Common myeloid progenitor, CD34-positive (primary cell): ENCODE results near the gene VAPA.
A peak's percentile ranks its signal among the peaks of the same experiment; 100 is the strongest.

Experiments
- CTCF ChIA-PET: fragments of 350-600 bp; sonication (Branson Sonifier 250); formaldehyde crosslinking; loops from one replicate; lab custom pipeline; 2021; ENCODE audit warnings: antibody characterized with exemption; lab: Charles Lee
- POLR2A ChIA-PET: fragments of 350-600 bp; sonication (Branson Sonifier 250); formaldehyde crosslinking; loops from one replicate; lab custom pipeline; 2021; ENCODE audit warnings: antibody characterized with exemption; lab: Charles Lee
- DNase-seq, 3 donors: peaks; one replicate each; pipeline versions ENCODE4 v3.0.0 to v3.0.0-alpha.2; 2013
- H3K27ac ChIP-seq, 2 experiments: 1 replicate in 1 of 2; 2 replicates in 1 of 2; pipeline ENCODE4 v1.7.0; 2013; ENCODE audit warnings: inconsistent platforms in 2 of 2, low read length in 2 of 2, mild to moderate bottlenecking in 2 of 2, low read depth in 1 of 2, moderate library complexity in 1 of 2; ENCODE audit not compliant: severe bottlenecking in 2 of 2, insufficient read depth in 1 of 2, poor library complexity in 1 of 2
- H3K27me3 ChIP-seq, 5 experiments: replicated peaks in 2 of 5; 1 replicate in 3 of 5; 2 replicates in 2 of 5; pipeline versions ENCODE4 v1.6.1 to v1.7.0; 2013; ENCODE audit warnings: low read length in 4 of 5, mild to moderate bottlenecking in 2 of 5, moderate library complexity in 2 of 5, inconsistent platforms in 1 of 5; ENCODE audit not compliant: insufficient read depth in 5 of 5, control insufficient read depth in 4 of 5
- H3K36me3 ChIP-seq, 4 experiments: 1 replicate in 2 of 4; 2 replicates in 2 of 4; pipeline versions ENCODE4 v1.6.1 to v1.7.0; 2013; ENCODE audit warnings: low read length in 3 of 4, control low read depth in 1 of 4, mild to moderate bottlenecking in 1 of 4; ENCODE audit not compliant: control insufficient read depth in 4 of 4, insufficient read depth in 4 of 4
- H3K4me1 ChIP-seq, 4 experiments: 1 replicate in 3 of 4; 2 replicates in 1 of 4; pipeline versions ENCODE4 v1.6.1 to v1.7.1; 2013; ENCODE audit warnings: low read length in 3 of 4, mild to moderate bottlenecking in 3 of 4, control low read depth in 1 of 4, inconsistent platforms in 1 of 4, moderate library complexity in 1 of 4; ENCODE audit not compliant: control insufficient read depth in 4 of 4, insufficient read depth in 4 of 4; ENCODE audit errors: control extremely low read depth in 1 of 4
- H3K4me3 ChIP-seq, 7 experiments: 1 replicate in 4 of 7; 2 replicates in 3 of 7; pipeline versions ENCODE4 v1.5.1 to v1.7.0; 2013; ENCODE audit warnings: mild to moderate bottlenecking in 7 of 7, low read length in 6 of 7, moderate library complexity in 6 of 7, inconsistent platforms in 2 of 7, low read depth in 2 of 7, control low read depth in 1 of 7; ENCODE audit not compliant: insufficient read depth in 4 of 7, control insufficient read depth in 1 of 7; ENCODE audit errors: extremely low read depth in 1 of 7
- H3K9me3 ChIP-seq, 5 experiments: 1 replicate in 4 of 5; 2 replicates in 1 of 5; pipeline versions ENCODE4 v1.6.1 to v1.7.1; 2013; ENCODE audit warnings: low read length in 4 of 5, mild to moderate bottlenecking in 2 of 5, inconsistent platforms in 1 of 5, low read depth in 1 of 5, moderate library complexity in 1 of 5; ENCODE audit not compliant: control insufficient read depth in 4 of 5, insufficient read depth in 2 of 5; ENCODE audit errors: control extremely low read depth in 1 of 5
- WGBS: methylation state at CpG from one replicate; pipeline ENCODE4 v1.1.5; 2013; ENCODE audit not compliant: insufficient coverage; 5-methylcytosine and 5-hydroxymethylcytosine counted together

VAPA gene

GRCh38 chr18:9951022-9951859 lies 37.4 kb downstream of the VAPA start:
- Histone ChIP-seq H3K27me3 (no peaks in the 10 kb centered on the region), H3K9me3 (no peaks in the 10 kb centered on the region), H3K36me3 (peaks cover 13 to 62% (median 34%) of the 10 kb centered on the region in 4 experiments), H3K4me1 (peaks cover 0 to 22% (median 4%) of the 10 kb centered on the region in 4 experiments), H3K4me3 (no peak overlapping the region), H3K27ac (no peak overlapping the region)
- DNase-seq, result peak; percentile 75 to 80 (median 79)
- CTCF ChIA-PET, result interaction anchor here (0.7 to 3.0 kb wide), 22 partner anchors 9 to 377 kb away, joined by 3 to 17 read pairs (median 5); no protein-coding TSS in a partner anchor
- WGBS, result 94% methylated on average over 5 of the region's 9 CpGs
- POLR2A ChIA-PET, result interaction anchor here (0.9 kb wide), 1 partner anchor 36 kb away, joined by 3 read pairs; no protein-coding TSS in a partner anchor

DNA sequence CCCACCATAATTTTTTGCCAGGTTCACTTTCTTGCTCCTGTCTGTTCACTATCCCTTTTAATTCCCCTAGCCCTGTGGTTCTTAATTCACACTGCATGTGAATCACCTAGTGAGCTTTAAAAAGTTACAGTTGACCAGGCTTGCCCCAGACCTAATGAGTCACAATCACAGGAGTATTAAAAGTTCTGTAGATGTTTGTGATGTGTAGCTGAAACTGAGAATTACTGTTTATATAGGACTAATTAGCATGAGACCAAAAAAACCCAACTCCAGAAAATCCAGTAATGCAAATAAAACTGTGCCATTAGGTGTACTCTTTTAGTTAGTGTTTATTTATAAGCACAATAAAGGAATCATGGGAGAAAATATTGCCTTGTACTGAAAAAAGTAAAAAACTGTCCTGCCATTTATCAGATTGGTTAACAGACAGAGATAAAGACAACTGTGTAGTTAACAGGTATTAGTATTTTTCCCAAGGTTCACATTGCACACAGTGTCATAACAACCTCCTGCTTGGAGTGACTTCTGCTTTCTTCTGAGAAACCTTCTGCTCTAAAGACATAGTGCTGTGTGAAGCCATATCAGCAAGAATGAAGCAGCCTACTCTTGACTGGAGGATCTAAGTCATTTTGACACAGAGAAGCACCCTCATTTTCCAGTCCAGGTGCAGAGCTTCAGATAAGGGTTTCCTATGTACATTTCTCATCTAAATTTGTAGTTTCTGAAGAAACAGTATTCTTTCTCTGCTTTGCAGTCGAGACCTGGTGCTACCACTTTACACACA lies 39.0 kb downstream of the VAPA start:
- Histone ChIP-seq H3K4me1 (peaks cover 0 to 22% (median 4%) of the 10 kb centered on the region in 4 experiments), H3K27me3 (no peaks in the 10 kb centered on the region), H3K27ac (peak overlapping the region in 1 of 2 experiments; percentile 39), H3K4me3 (no peak overlapping the region), H3K36me3 (peaks cover 11 to 47% (median 25%) of the 10 kb centered on the region in 4 experiments), H3K9me3 (no peaks in the 10 kb centered on the region)
- 100% methylated on average over 1 of the region's 1 CpG for WGBS
- POLR2A ChIA-PET, result no interaction called here
- CTCF ChIA-PET, result interaction anchor here (0.6 to 1.2 kb wide), 2 partner anchors 11 to 285 kb away, joined by 3 read pairs; no protein-coding TSS in a partner anchor
- peak in 2 of 3 donors; percentile 50 to 69 for DNase-seq

GRCh38 chr18:9958861-9959399 lies 45.1 kb downstream of the VAPA start:
- Histone ChIP-seq H3K4me3 (no peak overlapping the region), H3K9me3 (no peaks in the 10 kb centered on the region), H3K27ac (no peak overlapping the region), H3K4me1 (peaks cover 0 to 6% (median 0%) of the 10 kb centered on the region in 4 experiments), H3K36me3 (peaks cover 3 to 18% (median 8%) of the 10 kb centered on the region in 4 experiments), H3K27me3 (peaks cover 0 to 10% (median 2%) of the 10 kb centered on the region in 5 experiments)
- ChIA-PET CTCF (interaction anchor here (1.0 to 2.9 kb wide), 2 partner anchors 10 to 560 kb away, joined by 4 to 17 read pairs; no protein-coding TSS in a partner anchor), POLR2A (no interaction called here)
- no CpG with 5 or more reads among the region's 4 CpGs for WGBS
- no peak for DNase-seq

- POLR2A ChIA-PET, result no interaction called here
- H3K4me1 ChIP-seq, result peaks cover 0 to 6% (median 0%) of the 10 kb centered on the region in 4 experiments
- CTCF ChIA-PET, result interaction anchor here (1.6 to 1.7 kb wide), 3 partner anchors 9 to 12 kb away, joined by 4 to 7 read pairs (median 5); no protein-coding TSS in a partner anchor
- no peak overlapping the region for H3K27ac ChIP-seq
- no peak for DNase-seq
- WGBS, result no CpG with 5 or more reads among the region's 1 CpG
- no peaks in the 10 kb centered on the region for H3K9me3 ChIP-seq
- peaks cover 0 to 12% (median 3%) of the 10 kb centered on the region in 4 experiments for H3K36me3 ChIP-seq
- peaks cover 0 to 15% (median 2%) of the 10 kb centered on the region in 5 experiments for H3K27me3 ChIP-seq
- H3K4me3 ChIP-seq, result no peak overlapping the region
These were observed 45.7 kb downstream of the VAPA start for GRCh38 chr18:9959564-9959963.

DNA sequence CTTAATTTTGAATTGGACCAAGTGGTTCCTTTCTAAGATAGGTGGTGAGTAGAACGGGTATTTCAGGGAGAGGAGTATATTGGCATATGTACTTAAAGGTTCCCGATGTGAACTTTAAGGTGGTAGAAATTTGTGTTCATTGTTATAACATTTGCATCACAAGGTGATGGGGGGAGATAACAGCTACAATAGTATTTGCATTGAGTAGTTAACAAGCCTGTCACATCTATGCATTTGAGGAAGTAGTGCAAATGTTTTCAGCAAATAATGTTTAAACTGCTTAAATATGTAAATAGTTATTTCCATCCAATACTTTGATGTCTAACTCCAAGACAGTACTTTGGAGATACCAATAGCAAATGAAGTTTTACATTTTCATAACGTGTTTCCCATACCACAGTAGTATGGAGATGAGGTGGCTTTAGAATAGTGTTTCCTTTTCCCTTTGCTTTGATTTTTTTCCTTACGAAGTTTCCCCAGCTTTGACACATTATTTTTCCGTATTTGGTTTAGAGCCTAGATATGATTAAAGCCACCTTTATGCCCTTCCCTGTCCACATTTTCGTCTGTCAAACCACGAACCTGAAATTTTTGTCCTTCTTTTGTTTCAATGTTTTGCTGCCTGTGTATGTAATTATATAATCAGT lies 46.6 kb downstream of the VAPA start:
- peaks cover 0 to 4% (median under 1%) of the 10 kb centered on the region in 4 experiments for H3K36me3 ChIP-seq
- CTCF ChIA-PET, result interaction anchor here (0.6 to 1.7 kb wide), 4 partner anchors 9 to 13 kb away, joined by 3 to 7 read pairs (median 4); no protein-coding TSS in a partner anchor
- POLR2A ChIA-PET, result no interaction called here

DNA sequence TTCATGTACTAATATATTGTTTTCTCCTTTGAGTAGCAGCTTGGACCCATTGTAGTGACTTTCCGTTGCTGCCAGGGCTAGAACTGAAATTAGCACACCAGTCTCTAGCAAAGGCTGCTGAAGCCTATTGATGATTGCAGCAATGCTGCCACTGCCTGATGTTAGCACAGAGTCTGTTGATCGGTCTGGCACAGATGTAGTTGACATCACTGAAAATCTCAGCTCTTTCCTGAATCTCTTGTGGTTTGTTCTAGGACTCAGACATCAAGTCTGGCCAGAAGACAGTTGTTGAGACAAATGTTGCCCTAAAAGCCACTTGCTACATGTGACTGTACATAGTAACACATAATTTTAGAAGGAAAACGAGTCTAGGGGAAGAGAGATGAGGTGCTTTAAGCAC lies 47.2 kb downstream of the VAPA start:
- no peak overlapping the region for H3K4me3 ChIP-seq
- peaks cover 0 to 9% (median 3%) of the 10 kb centered on the region in 4 experiments for H3K4me1 ChIP-seq
- H3K27me3 ChIP-seq, result peaks cover 0 to 23% (median 2%) of the 10 kb centered on the region in 5 experiments
- WGBS, result 27% methylated on average over 3 of the region's 3 CpGs
- ChIA-PET POLR2A (no interaction called here), CTCF (interaction anchor here (1.6 to 1.7 kb wide), 3 partner anchors 9 to 14 kb away, joined by 4 to 7 read pairs (median 5); no protein-coding TSS in a partner anchor)
- H3K36me3 ChIP-seq, result peaks cover 0 to 2% (median 0%) of the 10 kb centered on the region in 4 experiments
- no peaks in the 10 kb centered on the region for H3K9me3 ChIP-seq
- peak in 2 of 3 donors; percentile 61 to 70 for DNase-seq
- no peak overlapping the region for H3K27ac ChIP-seq

More for the DNA sequence above, 46.6 kb downstream of the VAPA start:
- H3K9me3 ChIP-seq, result no peaks in the 10 kb centered on the region
- peaks cover 0 to 6% (median under 1%) of the 10 kb centered on the region in 4 experiments for H3K4me1 ChIP-seq
- 27% methylated on average over 2 of the region's 7 CpGs for WGBS
- peak in 2 of 3 donors; percentile 54 to 71 for DNase-seq
- H3K27me3 ChIP-seq, result peaks cover 0 to 21% (median 2%) of the 10 kb centered on the region in 5 experiments
- no peak overlapping the region for H3K27ac ChIP-seq
- no peak overlapping the region for H3K4me3 ChIP-seq
